Smooth muscle cell (in vitro differentiated cells): ENCODE results near the gene DGKI. TPM values are rescaled to one million over a fixed set of nuclear protein-coding genes. Genes with fewer than 3 reads are reported as not detected.
A peak's percentile ranks its signal among the peaks of the same experiment; 100 is the strongest.

ENCODE experiments used
- DNase-seq: peaks from one replicate; lab custom pipeline; 2025; ENCODE audit not compliant: unreplicated experiment; lab: John Stamatoyannopoulos, UW
- H2AFZ ChIP-seq: fragments of 200-600 bp; sonication (generic); 2 replicates; pipeline ENCODE4 v1.6.0; 2016; ENCODE audit warnings: antibody characterized with exemption, low read depth, mild to moderate bottlenecking
- H3F3A ChIP-seq: fragments of 200-600 bp; sonication (generic); 2 replicates; pipeline ENCODE4 v1.6.0; 2017; ENCODE audit warnings: antibody characterized with exemption, low read depth
- H3K27ac ChIP-seq: fragments of 200-600 bp; sonication (generic); 2 replicates; pipeline ENCODE4 v1.5.1; 2016; ENCODE audit warnings: low read depth, mild to moderate bottlenecking
- H3K27me3 ChIP-seq: fragments of 200-600 bp; sonication (generic); 2 replicates; pipeline ENCODE4 v1.6.1; 2016; ENCODE audit warnings: low read depth, mild to moderate bottlenecking
- H3K36me3 ChIP-seq: fragments of 200-600 bp; sonication (generic); 2 replicates; pipeline ENCODE4 v1.5.1; 2016; ENCODE audit warnings: low read depth
- H3K4me1 ChIP-seq: fragments of 200-600 bp; sonication (generic); 2 replicates; pipeline ENCODE4 v1.5.1; 2016; ENCODE audit warnings: low read depth
- H3K4me2 ChIP-seq: fragments of 200-600 bp; sonication (generic); 2 replicates; pipeline ENCODE4 v1.6.0; 2016; ENCODE audit warnings: mild to moderate bottlenecking
- H3K4me3 ChIP-seq: fragments of 200-600 bp; sonication (generic); 2 replicates; pipeline ENCODE4 v1.5.1; 2016; ENCODE audit warnings: mild to moderate bottlenecking
- H3K79me2 ChIP-seq: fragments of 200-600 bp; sonication (generic); 2 replicates; pipeline ENCODE4 v1.6.0; 2016; ENCODE audit warnings: low read depth, mild to moderate bottlenecking
- H3K9ac ChIP-seq: fragments of 200-600 bp; sonication (generic); 2 replicates; pipeline ENCODE4 v1.6.0; 2016; ENCODE audit warnings: low read depth
- H3K9me3 ChIP-seq: fragments of 200-600 bp; sonication (generic); replicated peaks from 2 replicates; pipeline ENCODE4 v1.5.1; 2016; ENCODE audit warnings: low read depth
- H4K20me1 ChIP-seq: fragments of 200-600 bp; sonication (generic); 2 replicates; pipeline ENCODE4 v1.6.0; 2016; ENCODE audit warnings: low read depth
- WGBS: methylation state at CpG from one replicate; pipeline ENCODE4 v1.1.7; 2016; ENCODE audit warnings: low lambda C conversion rate; 5-methylcytosine and 5-hydroxymethylcytosine counted together
- polyA plus RNA-seq: library from polyadenylated mRNA; unstranded; fragments of >200 nt; fragmentation: Nextera tagmentation; extraction: Ambion mirVana; gene quantifications from 2 replicates; pipeline ENCODE4 v1.2.1, GENCODE V29; 2016
- total RNA-seq: library from RNA; depleted of rRNA; stranded (reverse); fragments of >200 nt; gene quantifications from 2 replicates; pipeline ENCODE4 v1.2.3, GENCODE V29; 2014
- TF ChIP-seq, protein P1 (sequence below): fragments of 200-600 bp; sonication (generic); IDR thresholded peaks from 2 replicates; pipeline ENCODE4 v1.5.1; 2017; ENCODE audit warnings: borderline replicate concordance, mild to moderate bottlenecking, antibody characterized with exemption; ENCODE audit not compliant: insufficient read depth, poor library complexity, severe bottlenecking

The DGKI gene
- total and polyA plus RNA-seq, 2 experiments from 2014 or later, result 2.5 to 6.2 TPM

GRCh38 chr7:137762334-137762733 lies 84.4 kb downstream of the DGKI start:
- H3K4me1 ChIP-seq, result peaks cover 17% of the 10 kb centered on the region
- DNase-seq, result no peak
- H3K9ac ChIP-seq, result no peak overlapping the region
- no peak overlapping the region for H3K27ac ChIP-seq
- TF ChIP-seq, protein P1, sequence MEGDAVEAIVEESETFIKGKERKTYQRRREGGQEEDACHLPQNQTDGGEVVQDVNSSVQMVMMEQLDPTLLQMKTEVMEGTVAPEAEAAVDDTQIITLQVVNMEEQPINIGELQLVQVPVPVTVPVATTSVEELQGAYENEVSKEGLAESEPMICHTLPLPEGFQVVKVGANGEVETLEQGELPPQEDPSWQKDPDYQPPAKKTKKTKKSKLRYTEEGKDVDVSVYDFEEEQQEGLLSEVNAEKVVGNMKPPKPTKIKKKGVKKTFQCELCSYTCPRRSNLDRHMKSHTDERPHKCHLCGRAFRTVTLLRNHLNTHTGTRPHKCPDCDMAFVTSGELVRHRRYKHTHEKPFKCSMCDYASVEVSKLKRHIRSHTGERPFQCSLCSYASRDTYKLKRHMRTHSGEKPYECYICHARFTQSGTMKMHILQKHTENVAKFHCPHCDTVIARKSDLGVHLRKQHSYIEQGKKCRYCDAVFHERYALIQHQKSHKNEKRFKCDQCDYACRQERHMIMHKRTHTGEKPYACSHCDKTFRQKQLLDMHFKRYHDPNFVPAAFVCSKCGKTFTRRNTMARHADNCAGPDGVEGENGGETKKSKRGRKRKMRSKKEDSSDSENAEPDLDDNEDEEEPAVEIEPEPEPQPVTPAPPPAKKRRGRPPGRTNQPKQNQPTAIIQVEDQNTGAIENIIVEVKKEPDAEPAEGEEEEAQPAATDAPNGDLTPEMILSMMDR, result no peak
- 80% methylated on average over 2 of the region's 2 CpGs for WGBS
- no peak overlapping the region for H2AFZ ChIP-seq
- H3K36me3 ChIP-seq, result no peaks in the 10 kb centered on the region
- H4K20me1 ChIP-seq, result no peaks in the 10 kb centered on the region
- H3K27me3 ChIP-seq, result no peaks in the 10 kb centered on the region
- no peak overlapping the region for H3K4me2 ChIP-seq
- H3K4me3 ChIP-seq, result no peak overlapping the region
- H3F3A ChIP-seq, result no peaks in the 10 kb centered on the region
- no peaks in the 10 kb centered on the region for H3K79me2 ChIP-seq
- no peaks in the 10 kb centered on the region for H3K9me3 ChIP-seq

GRCh38 chr7:137760111-137760510 lies 86.7 kb downstream of the DGKI start:
- Histone ChIP-seq H4K20me1 (no peaks in the 10 kb centered on the region), H3K4me2 (no peak overlapping the region), H3K4me1 (peaks cover 31% of the 10 kb centered on the region), H3K36me3 (no peaks in the 10 kb centered on the region), H3K27me3 (no peaks in the 10 kb centered on the region), H3K27ac (no peak overlapping the region), H3K79me2 (no peaks in the 10 kb centered on the region), H3K9me3 (no peaks in the 10 kb centered on the region), H3K9ac (no peak overlapping the region), H2AFZ (no peak overlapping the region), H3K4me3 (no peak overlapping the region), H3F3A (peaks cover 10% of the 10 kb centered on the region)
- TF ChIP-seq, protein P1, result no peak
- DNase-seq, result no peak
- 61% methylated on average over 6 of the region's 6 CpGs for WGBS

GRCh38 chr7:137757146-137757925 lies 89.4 kb downstream of the DGKI start:
- H3K79me2 ChIP-seq, result no peaks in the 10 kb centered on the region
- H3K4me1 ChIP-seq, result peaks cover 47% of the 10 kb centered on the region
- DNase-seq, result no peak
- peak overlapping the region; percentile 91 for H3K9ac ChIP-seq
- no peak overlapping the region for H3K4me3 ChIP-seq
- H3K27me3 ChIP-seq, result no peaks in the 10 kb centered on the region
- H3K9me3 ChIP-seq, result no peaks in the 10 kb centered on the region
- H3K4me2 ChIP-seq, result peak overlapping the region; percentile 73
- TF ChIP-seq, protein P1, result no peak
- 78% methylated on average over 10 of the region's 10 CpGs for WGBS
- H2AFZ ChIP-seq, result no peak overlapping the region
- no peaks in the 10 kb centered on the region for H4K20me1 ChIP-seq
- peaks cover 10% of the 10 kb centered on the region for H3F3A ChIP-seq
- H3K27ac ChIP-seq, result peak overlapping the region; percentile 98
- H3K36me3 ChIP-seq, result no peaks in the 10 kb centered on the region
